ENCODE measurements around the gene HK1. TPM values are rescaled to one million over a fixed set of nuclear protein-coding genes. Genes with fewer than 3 reads are reported as not detected.

Gene HK1
- total and polyA plus RNA-seq, 2 of the 13 experiments (the other 11 are each of a cell fraction or from before 2014, with no cell fraction given): 0.29 to 1.5 TPM

DNA sequence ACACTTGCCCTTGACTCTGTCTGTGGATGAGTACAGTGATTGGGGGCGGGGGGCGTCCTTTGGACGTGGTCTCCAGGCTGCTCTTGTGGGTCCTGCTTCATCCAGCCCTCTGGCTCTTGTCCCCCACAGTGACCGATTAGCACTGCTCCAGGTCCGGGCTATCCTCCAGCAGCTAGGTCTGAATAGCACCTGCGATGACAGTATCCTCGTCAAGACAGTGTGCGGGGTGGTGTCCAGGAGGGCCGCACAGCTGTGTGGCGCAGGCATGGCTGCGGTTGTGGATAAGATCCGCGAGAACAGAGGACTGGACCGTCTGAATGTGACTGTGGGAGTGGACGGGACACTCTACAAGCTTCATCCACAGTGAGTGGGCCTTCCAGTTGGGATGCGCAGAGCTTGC is 120.2 kb downstream of the HK1 start (continued):
- TF ChIP-seq, protein P1, sequence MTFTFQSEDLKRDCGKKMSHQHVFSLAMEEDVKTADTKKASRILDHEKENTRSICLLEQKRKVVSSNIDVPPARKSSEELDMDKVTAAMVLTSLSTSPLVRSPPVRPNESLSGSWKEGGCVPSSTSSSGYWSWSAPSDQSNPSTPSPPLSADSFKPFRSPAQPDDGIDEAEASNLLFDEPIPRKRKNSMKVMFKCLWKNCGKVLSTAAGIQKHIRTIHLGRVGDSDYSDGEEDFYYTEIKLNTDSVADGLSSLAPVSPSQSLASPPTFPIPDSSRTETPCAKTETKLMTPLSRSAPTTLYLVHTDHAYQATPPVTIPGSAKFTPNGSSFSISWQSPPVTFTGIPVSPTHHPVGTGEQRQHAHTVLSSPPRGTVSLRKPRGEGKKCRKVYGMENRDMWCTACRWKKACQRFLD (CRISPR knock-in tag; IDR thresholded peaks at IDR 0.05; ENCODE audit: borderline replicate concordance): no peak
- TF ChIP-seq, protein P2, sequence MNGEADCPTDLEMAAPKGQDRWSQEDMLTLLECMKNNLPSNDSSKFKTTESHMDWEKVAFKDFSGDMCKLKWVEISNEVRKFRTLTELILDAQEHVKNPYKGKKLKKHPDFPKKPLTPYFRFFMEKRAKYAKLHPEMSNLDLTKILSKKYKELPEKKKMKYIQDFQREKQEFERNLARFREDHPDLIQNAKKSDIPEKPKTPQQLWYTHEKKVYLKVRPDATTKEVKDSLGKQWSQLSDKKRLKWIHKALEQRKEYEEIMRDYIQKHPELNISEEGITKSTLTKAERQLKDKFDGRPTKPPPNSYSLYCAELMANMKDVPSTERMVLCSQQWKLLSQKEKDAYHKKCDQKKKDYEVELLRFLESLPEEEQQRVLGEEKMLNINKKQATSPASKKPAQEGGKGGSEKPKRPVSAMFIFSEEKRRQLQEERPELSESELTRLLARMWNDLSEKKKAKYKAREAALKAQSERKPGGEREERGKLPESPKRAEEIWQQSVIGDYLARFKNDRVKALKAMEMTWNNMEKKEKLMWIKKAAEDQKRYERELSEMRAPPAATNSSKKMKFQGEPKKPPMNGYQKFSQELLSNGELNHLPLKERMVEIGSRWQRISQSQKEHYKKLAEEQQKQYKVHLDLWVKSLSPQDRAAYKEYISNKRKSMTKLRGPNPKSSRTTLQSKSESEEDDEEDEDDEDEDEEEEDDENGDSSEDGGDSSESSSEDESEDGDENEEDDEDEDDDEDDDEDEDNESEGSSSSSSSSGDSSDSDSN (CRISPR knock-in tag; IDR thresholded peaks at IDR 0.05): no peak
- no peak for TF ChIP-seq JUND (CRISPR knock-in tag; IDR thresholded peaks at IDR 0.05)
- TF ChIP-seq, protein P3, sequence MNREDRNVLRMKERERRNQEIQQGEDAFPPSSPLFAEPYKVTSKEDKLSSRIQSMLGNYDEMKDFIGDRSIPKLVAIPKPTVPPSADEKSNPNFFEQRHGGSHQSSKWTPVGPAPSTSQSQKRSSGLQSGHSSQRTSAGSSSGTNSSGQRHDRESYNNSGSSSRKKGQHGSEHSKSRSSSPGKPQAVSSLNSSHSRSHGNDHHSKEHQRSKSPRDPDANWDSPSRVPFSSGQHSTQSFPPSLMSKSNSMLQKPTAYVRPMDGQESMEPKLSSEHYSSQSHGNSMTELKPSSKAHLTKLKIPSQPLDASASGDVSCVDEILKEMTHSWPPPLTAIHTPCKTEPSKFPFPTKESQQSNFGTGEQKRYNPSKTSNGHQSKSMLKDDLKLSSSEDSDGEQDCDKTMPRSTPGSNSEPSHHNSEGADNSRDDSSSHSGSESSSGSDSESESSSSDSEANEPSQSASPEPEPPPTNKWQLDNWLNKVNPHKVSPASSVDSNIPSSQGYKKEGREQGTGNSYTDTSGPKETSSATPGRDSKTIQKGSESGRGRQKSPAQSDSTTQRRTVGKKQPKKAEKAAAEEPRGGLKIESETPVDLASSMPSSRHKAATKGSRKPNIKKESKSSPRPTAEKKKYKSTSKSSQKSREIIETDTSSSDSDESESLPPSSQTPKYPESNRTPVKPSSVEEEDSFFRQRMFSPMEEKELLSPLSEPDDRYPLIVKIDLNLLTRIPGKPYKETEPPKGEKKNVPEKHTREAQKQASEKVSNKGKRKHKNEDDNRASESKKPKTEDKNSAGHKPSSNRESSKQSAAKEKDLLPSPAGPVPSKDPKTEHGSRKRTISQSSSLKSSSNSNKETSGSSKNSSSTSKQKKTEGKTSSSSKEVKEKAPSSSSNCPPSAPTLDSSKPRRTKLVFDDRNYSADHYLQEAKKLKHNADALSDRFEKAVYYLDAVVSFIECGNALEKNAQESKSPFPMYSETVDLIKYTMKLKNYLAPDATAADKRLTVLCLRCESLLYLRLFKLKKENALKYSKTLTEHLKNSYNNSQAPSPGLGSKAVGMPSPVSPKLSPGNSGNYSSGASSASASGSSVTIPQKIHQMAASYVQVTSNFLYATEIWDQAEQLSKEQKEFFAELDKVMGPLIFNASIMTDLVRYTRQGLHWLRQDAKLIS (CRISPR knock-in tag; IDR thresholded peaks at IDR 0.05): no peak
- TF ChIP-seq, protein P4, sequence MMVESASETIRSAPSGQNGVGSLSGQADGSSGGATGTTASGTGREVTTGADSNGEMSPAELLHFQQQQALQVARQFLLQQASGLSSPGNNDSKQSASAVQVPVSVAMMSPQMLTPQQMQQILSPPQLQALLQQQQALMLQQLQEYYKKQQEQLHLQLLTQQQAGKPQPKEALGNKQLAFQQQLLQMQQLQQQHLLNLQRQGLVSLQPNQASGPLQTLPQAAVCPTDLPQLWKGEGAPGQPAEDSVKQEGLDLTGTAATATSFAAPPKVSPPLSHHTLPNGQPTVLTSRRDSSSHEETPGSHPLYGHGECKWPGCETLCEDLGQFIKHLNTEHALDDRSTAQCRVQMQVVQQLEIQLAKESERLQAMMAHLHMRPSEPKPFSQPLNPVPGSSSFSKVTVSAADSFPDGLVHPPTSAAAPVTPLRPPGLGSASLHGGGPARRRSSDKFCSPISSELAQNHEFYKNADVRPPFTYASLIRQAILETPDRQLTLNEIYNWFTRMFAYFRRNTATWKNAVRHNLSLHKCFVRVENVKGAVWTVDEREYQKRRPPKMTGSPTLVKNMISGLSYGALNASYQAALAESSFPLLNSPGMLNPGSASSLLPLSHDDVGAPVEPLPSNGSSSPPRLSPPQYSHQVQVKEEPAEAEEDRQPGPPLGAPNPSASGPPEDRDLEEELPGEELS (CRISPR knock-in tag; IDR thresholded peaks at IDR 0.05): no peak
- no peak for TF ChIP-seq YY1 (IDR thresholded peaks at IDR 0.05; ENCODE audit: insufficient read depth, insufficient replicate concordance, low read depth, low read length)
- no peak for TF ChIP-seq CREM (IDR thresholded peaks at IDR 0.05)
- no peak for TF ChIP-seq CREM (CRISPR knock-in tag; IDR thresholded peaks at IDR 0.05)
- TF ChIP-seq MXD4 (CRISPR knock-in tag; IDR thresholded peaks at IDR 0.05): no peak
- no peak for TF ChIP-seq MEF2D (CRISPR knock-in tag; IDR thresholded peaks at IDR 0.05)

Measured in HepG2 (cell line).